Natural killer cell (primary cell): ENCODE data around the gene OXTR. TPM values are rescaled to one million over a fixed set of nuclear protein-coding genes. Genes with fewer than 3 reads are reported as not detected.

Source experiments
- ATAC-seq, 3 donors: fragments of 150-1000 bp in 2 of 3; fragments of 200-7000 bp in 1 of 3; cut with Tn5 transposase; 1 replicate in 1 of 3; 2 replicates in 2 of 3; pipeline ENCODE4 v1.10.0; 2021; ENCODE audit warnings: mild to moderate bottlenecking in 2 of 3, moderate library complexity in 2 of 3
- DNase-seq, 2 donors: peaks; one replicate each; pipeline versions ENCODE4 v3.0.0 to v3.0.0-alpha.2; 2013 to 2021; ENCODE audit warnings: mixed read lengths in 1 of 2
- H3K27ac ChIP-seq: one replicate; pipeline ENCODE4 v1.5.1; 2013; ENCODE audit warnings: mild to moderate bottlenecking, low read length
- H3K27me3 ChIP-seq: one replicate; pipeline ENCODE4 v1.6.1; 2013; ENCODE audit warnings: low read length; ENCODE audit not compliant: control insufficient read depth, insufficient read depth
- H3K36me3 ChIP-seq: one replicate; pipeline ENCODE4 v1.6.1; 2013; ENCODE audit warnings: low read length; ENCODE audit not compliant: control insufficient read depth, insufficient read depth
- H3K4me1 ChIP-seq: one replicate; pipeline ENCODE4 v1.6.1; 2013; ENCODE audit warnings: low read length; ENCODE audit not compliant: control insufficient read depth, insufficient read depth
- H3K4me3 ChIP-seq: one replicate; pipeline ENCODE4 v1.5.1; 2013; ENCODE audit warnings: low read length
- H3K9me3 ChIP-seq: one replicate; pipeline ENCODE4 v1.6.1; 2013; ENCODE audit warnings: low read length; ENCODE audit not compliant: control insufficient read depth, insufficient read depth
- H3K27ac Mint-ChIP-seq, 2 donors: one replicate each; pipeline ENCODE4 v1.8.0; 2022; ENCODE audit warnings: mild to moderate bottlenecking in 2 of 2, mixed read lengths in 2 of 2, moderate library complexity in 1 of 2
- H3K27me3 Mint-ChIP-seq, 2 donors: one replicate each; pipeline ENCODE4 v1.8.0; 2022; ENCODE audit warnings: low read depth in 2 of 2, mixed read lengths in 2 of 2
- H3K36me3 Mint-ChIP-seq: one replicate; pipeline ENCODE4 v1.8.0; 2022; ENCODE audit warnings: mixed read lengths
- H3K4me1 Mint-ChIP-seq, 2 donors: one replicate each; pipeline ENCODE4 v1.8.0; 2022; ENCODE audit warnings: mixed read lengths in 2 of 2
- H3K4me3 Mint-ChIP-seq: one replicate; pipeline ENCODE4 v1.8.0; 2022; ENCODE audit warnings: mild to moderate bottlenecking, moderate library complexity, mixed read lengths
- H3K9me3 Mint-ChIP-seq, 2 donors: one replicate each; pipeline ENCODE4 v1.8.0; 2022; ENCODE audit warnings: mixed read lengths in 2 of 2
- CTCF ChIP-seq: fragments of 200-600 bp; IDR thresholded peaks from one replicate; pipeline ENCODE4 v1.8.0; 2022; ENCODE audit warnings: antibody characterized with exemption
- WGBS: methylation state at CpG from one replicate; pipeline ENCODE4 v1.1.7; 2013; ENCODE audit warnings: missing lambda C conversion rate; ENCODE audit not compliant: insufficient coverage; 5-methylcytosine and 5-hydroxymethylcytosine counted together
- intact Hi-C: fragments of 100-400 bp; cut with micrococcal nuclease; formaldehyde crosslinking; loops from one replicate; pipeline ENCODE4 v1.14.2; 2022
- total RNA-seq, 4 donors: library from RNA; stranded (reverse); fragments of 120-200 nt in 1 of 4; gene quantifications; one replicate each; pipeline versions ENCODE4 v1.2.3 to v1.2.4, GENCODE V29; 2013 to 2022

Gene OXTR
- total RNA-seq, 3 donors from 2014 or later (not counting 1 experiment from before 2014, with no cell fraction given), result 0.14 to 0.33 (median 0.16) TPM

DNA sequence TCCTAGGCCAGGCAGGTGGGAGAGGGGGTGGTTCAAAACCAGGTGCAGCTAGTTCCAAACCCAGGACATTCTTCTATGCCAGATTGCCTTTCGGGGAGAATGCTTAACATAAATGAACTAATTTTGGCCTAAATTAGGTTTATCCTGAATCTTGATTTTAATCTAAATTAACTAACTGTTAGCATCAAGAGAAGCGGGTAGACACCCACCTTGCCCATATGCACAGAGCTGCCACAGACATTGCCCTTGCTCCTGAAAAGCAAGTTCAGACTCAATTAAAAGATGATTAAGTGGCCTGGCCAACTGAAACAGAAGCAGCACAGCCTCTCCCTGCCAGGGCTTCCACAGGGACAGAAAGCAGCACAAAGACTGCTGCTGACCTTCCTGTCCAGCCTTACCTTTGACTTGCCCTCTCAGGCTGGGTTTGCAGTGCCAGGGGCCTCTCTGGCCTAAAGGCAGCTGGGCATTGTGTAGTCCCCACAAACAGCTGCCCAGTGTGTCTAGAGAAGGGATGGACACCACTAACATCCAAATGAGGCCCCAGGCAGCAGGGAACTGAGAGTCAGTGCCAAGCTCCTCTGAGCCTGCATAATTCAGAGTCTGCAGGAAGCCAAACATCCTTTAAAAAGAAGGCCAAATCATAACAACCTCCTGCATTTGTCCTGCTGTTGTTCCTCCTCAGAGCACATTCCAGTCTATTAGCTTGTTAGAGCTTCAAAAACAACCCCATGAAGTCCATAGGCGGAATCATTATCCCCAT is 15.4 kb upstream of the OXTR start:
- peaks cover 9% of the 10 kb centered on the region for H3K36me3 Mint-ChIP-seq
- no peaks in the 10 kb centered on the region for H3K9me3 ChIP-seq
- H3K4me3 Mint-ChIP-seq, result no peak overlapping the region
- H3K27me3 ChIP-seq, result no peaks in the 10 kb centered on the region
- no peak for DNase-seq
- 73% methylated on average over 3 of the region's 3 CpGs for WGBS
- no peaks in the 10 kb centered on the region for H3K36me3 ChIP-seq
- peaks cover 6 to 7% of the 10 kb centered on the region in 2 donors for H3K9me3 Mint-ChIP-seq
- intact Hi-C loops, result no loop called here
- no peak overlapping the region for H3K4me3 ChIP-seq
- no peaks in the 10 kb centered on the region for H3K27me3 Mint-ChIP-seq
- ATAC-seq, result no peak
- no peak overlapping the region for H3K27ac ChIP-seq
- no peaks in the 10 kb centered on the region for H3K4me1 Mint-ChIP-seq
- TF ChIP-seq CTCF, result no peak
- no peak overlapping the region for H3K27ac Mint-ChIP-seq
- no peaks in the 10 kb centered on the region for H3K4me1 ChIP-seq

GRCh38 chr3:8780279-8780678 is 10.9 kb upstream of the OXTR start:
- Mint-ChIP-seq H3K27ac (no peak overlapping the region), H3K36me3 (no peaks in the 10 kb centered on the region), H3K4me1 (no peaks in the 10 kb centered on the region), H3K4me3 (no peak overlapping the region), H3K27me3 (peaks cover 6 to 7% of the 10 kb centered on the region in 2 donors), H3K9me3 (no peaks in the 10 kb centered on the region)
- H3K36me3 ChIP-seq, result no peaks in the 10 kb centered on the region
- H3K4me3 ChIP-seq, result no peak overlapping the region
- intact Hi-C loops, result no loop called here
- no peaks in the 10 kb centered on the region for H3K9me3 ChIP-seq
- H3K27ac ChIP-seq, result no peak overlapping the region
- H3K4me1 ChIP-seq, result no peaks in the 10 kb centered on the region
- TF ChIP-seq CTCF, result no peak
- DNase-seq (no peak), ATAC-seq (no peak)
- no peaks in the 10 kb centered on the region for H3K27me3 ChIP-seq

- WGBS, result 83% methylated on average over 5 of the region's 5 CpGs
- no peak for DNase-seq
- no peak overlapping the region for H3K4me3 ChIP-seq
These were observed 9.1 kb upstream of the OXTR start for GRCh38 chr3:8778475-8778874.

More at GRCh38 chr3:8778475-8778874, 9.1 kb upstream of the OXTR start:
- Mint-ChIP-seq H3K4me1 (no peaks in the 10 kb centered on the region), H3K4me3 (no peak overlapping the region), H3K36me3 (no peaks in the 10 kb centered on the region), H3K9me3 (no peaks in the 10 kb centered on the region), H3K27ac (no peak overlapping the region), H3K27me3 (peaks cover 6 to 7% of the 10 kb centered on the region in 2 donors)
- no peak for TF ChIP-seq CTCF
- Histone ChIP-seq H3K9me3 (no peaks in the 10 kb centered on the region), H3K27me3 (no peaks in the 10 kb centered on the region), H3K36me3 (no peaks in the 10 kb centered on the region), H3K4me1 (no peaks in the 10 kb centered on the region), H3K27ac (no peak overlapping the region)
- ATAC-seq, result no peak
- intact Hi-C loops, result no loop called here
